Measurements from ENCODE around the gene ZNF598.

DNA sequence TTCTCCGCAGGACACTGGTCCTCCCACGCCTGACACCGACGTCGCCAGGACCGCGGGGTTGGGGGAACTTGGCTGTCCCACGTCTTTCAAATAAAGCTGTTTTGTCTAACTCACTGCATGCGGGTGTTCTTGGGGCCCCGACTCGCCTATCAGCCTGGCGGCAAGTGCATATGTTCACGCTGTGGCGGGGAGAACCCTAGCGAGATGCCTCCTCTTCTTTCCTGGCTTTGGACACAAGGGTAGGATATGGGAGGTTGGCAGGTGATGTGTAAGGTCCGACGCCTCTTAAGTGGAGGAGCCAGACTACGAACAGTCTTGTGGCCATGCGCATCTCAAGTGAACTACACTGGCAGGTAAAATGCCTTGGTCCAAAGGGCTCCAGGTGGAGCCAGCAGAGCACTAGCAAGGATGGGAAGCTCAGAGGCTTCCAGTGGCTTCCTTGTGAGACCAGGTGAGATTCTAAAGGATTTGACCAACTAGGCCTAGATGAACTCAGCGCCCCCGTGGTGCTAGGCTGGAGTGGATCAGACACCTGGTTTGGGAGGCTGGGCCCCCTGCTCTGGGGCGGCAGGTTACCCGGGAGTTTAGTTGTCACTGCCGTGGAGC, 44.1 kb downstream of the ZNF598 start:
- no peak for TF ChIP-seq POLR2A (IDR thresholded peaks at IDR 0.05)
- TF ChIP-seq, protein P1, sequence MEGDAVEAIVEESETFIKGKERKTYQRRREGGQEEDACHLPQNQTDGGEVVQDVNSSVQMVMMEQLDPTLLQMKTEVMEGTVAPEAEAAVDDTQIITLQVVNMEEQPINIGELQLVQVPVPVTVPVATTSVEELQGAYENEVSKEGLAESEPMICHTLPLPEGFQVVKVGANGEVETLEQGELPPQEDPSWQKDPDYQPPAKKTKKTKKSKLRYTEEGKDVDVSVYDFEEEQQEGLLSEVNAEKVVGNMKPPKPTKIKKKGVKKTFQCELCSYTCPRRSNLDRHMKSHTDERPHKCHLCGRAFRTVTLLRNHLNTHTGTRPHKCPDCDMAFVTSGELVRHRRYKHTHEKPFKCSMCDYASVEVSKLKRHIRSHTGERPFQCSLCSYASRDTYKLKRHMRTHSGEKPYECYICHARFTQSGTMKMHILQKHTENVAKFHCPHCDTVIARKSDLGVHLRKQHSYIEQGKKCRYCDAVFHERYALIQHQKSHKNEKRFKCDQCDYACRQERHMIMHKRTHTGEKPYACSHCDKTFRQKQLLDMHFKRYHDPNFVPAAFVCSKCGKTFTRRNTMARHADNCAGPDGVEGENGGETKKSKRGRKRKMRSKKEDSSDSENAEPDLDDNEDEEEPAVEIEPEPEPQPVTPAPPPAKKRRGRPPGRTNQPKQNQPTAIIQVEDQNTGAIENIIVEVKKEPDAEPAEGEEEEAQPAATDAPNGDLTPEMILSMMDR (IDR thresholded peaks at IDR 0.05), result no peak
